ENCODE measurements around the gene ADARB2.

The ADARB2 gene

GRCh38 chr10:1514681-1515080, 222.6 kb downstream of the ADARB2 start:
- TF ChIP-seq CTCF (IDR thresholded peaks at IDR 0.05), result no peak
- H3K4me3 ChIP-seq (ENCODE audit: low read depth in 1 of 2, low read length in 1 of 2), result no peak overlapping the region
- no peaks in the 10 kb centered on the region for H3K36me3 ChIP-seq
- no peaks in the 10 kb centered on the region for H3K9me3 ChIP-seq
- H3K4me1 ChIP-seq (ENCODE audit: control insufficient read depth in 1 of 2, insufficient read depth in 1 of 2, low read depth in 1 of 2, low read length in 1 of 2), result no peaks in the 10 kb centered on the region
- no peaks in the 10 kb centered on the region for H3K27me3 ChIP-seq
- H3K27ac ChIP-seq, result no peak overlapping the region

- H3K27ac ChIP-seq, result no peak overlapping the region
- H3K9me3 ChIP-seq, result no peaks in the 10 kb centered on the region
- H3K4me1 ChIP-seq (ENCODE audit: control insufficient read depth in 1 of 2, insufficient read depth in 1 of 2, low read depth in 1 of 2, low read length in 1 of 2), result no peaks in the 10 kb centered on the region
- TF ChIP-seq CTCF (IDR thresholded peaks at IDR 0.05), result no peak
- H3K36me3 ChIP-seq, result no peaks in the 10 kb centered on the region
- no peaks in the 10 kb centered on the region for H3K27me3 ChIP-seq
- H3K4me3 ChIP-seq (ENCODE audit: low read depth in 1 of 2, low read length in 1 of 2), result no peak overlapping the region
These were observed 224.1 kb downstream of the ADARB2 start for GRCh38 chr10:1513221-1513620.

- H3K9me3 ChIP-seq, result no peaks in the 10 kb centered on the region
- no peak for TF ChIP-seq CTCF (IDR thresholded peaks at IDR 0.05)
These were observed 228.3 kb downstream of the ADARB2 start for GRCh38 chr10:1509011-1509530.

GRCh38 chr10:1508096-1508495, 229.2 kb downstream of the ADARB2 start:
- H3K36me3 ChIP-seq, result no peaks in the 10 kb centered on the region
- no peaks in the 10 kb centered on the region for H3K27me3 ChIP-seq
- H3K4me3 ChIP-seq (ENCODE audit: low read depth in 1 of 2, low read length in 1 of 2), result no peak overlapping the region
- H3K9me3 ChIP-seq, result no peaks in the 10 kb centered on the region
- TF ChIP-seq CTCF (IDR thresholded peaks at IDR 0.05), result no peak
- H3K4me1 ChIP-seq (ENCODE audit: control insufficient read depth in 1 of 2, insufficient read depth in 1 of 2, low read depth in 1 of 2, low read length in 1 of 2), result no peaks in the 10 kb centered on the region
- no peak overlapping the region for H3K27ac ChIP-seq

More at GRCh38 chr10:1509011-1509530, 228.3 kb downstream of the ADARB2 start:
- Histone ChIP-seq H3K36me3 (no peaks in the 10 kb centered on the region), H3K27ac (no peak overlapping the region), H3K4me3 (ENCODE audit: low read depth in 1 of 2, low read length in 1 of 2) (no peak overlapping the region), H3K4me1 (ENCODE audit: control insufficient read depth in 1 of 2, insufficient read depth in 1 of 2, low read depth in 1 of 2, low read length in 1 of 2) (no peaks in the 10 kb centered on the region), H3K27me3 (no peaks in the 10 kb centered on the region)

GRCh38 chr10:1507436-1507835, 229.9 kb downstream of the ADARB2 start:
- no peak overlapping the region for H3K27ac ChIP-seq
- no peaks in the 10 kb centered on the region for H3K4me1 ChIP-seq (ENCODE audit: control insufficient read depth in 1 of 2, insufficient read depth in 1 of 2, low read depth in 1 of 2, low read length in 1 of 2)
- no peaks in the 10 kb centered on the region for H3K36me3 ChIP-seq
- no peaks in the 10 kb centered on the region for H3K27me3 ChIP-seq
- no peak for TF ChIP-seq CTCF (IDR thresholded peaks at IDR 0.05)
- H3K9me3 ChIP-seq, result no peaks in the 10 kb centered on the region
- no peak overlapping the region for H3K4me3 ChIP-seq (ENCODE audit: low read depth in 1 of 2, low read length in 1 of 2)

- H3K9me3 ChIP-seq, result no peaks in the 10 kb centered on the region
- H3K27ac ChIP-seq, result no peak overlapping the region
- H3K27me3 ChIP-seq, result no peaks in the 10 kb centered on the region
- no peak for TF ChIP-seq CTCF (IDR thresholded peaks at IDR 0.05)
- no peaks in the 10 kb centered on the region for H3K36me3 ChIP-seq
- H3K4me3 ChIP-seq (ENCODE audit: low read depth in 1 of 2, low read length in 1 of 2), result no peak overlapping the region
- H3K4me1 ChIP-seq (ENCODE audit: control insufficient read depth in 1 of 2, insufficient read depth in 1 of 2, low read depth in 1 of 2, low read length in 1 of 2), result no peaks in the 10 kb centered on the region
These were observed 232.4 kb downstream of the ADARB2 start for GRCh38 chr10:1504940-1505339.
